MG63 (cell line): ENCODE results near the gene PXDN. TPM values are rescaled to one million over a fixed set of nuclear protein-coding genes. Genes with fewer than 3 reads are reported as not detected.
A peak's percentile ranks its signal among the peaks of the same experiment; 100 is the strongest.
"Not testable (repeated sequence)": the region's sequence is repeated elsewhere in the genome, so short reads cannot be mapped to it uniquely, and the experiment has no call there.

Source experiments
- DNase-seq: peaks from one replicate; pipeline ENCODE4 v3.0.0-alpha.2; 2020
- H3K27me3 ChIP-seq: fragments of 250-450 bp; sonication (Bioruptor Pico); 2 replicates; pipeline ENCODE4 v1.5.1; 2020; ENCODE audit warnings: mild to moderate bottlenecking, moderate library complexity
- H3K36me3 ChIP-seq: fragments of 250-450 bp; sonication (Bioruptor Pico); 2 replicates; pipeline ENCODE4 v1.5.1; 2020; ENCODE audit warnings: mild to moderate bottlenecking, moderate library complexity
- H3K4me3 ChIP-seq: fragments of 250-450 bp; sonication (Bioruptor Pico); 2 replicates; pipeline ENCODE4 v1.5.1; 2020; ENCODE audit warnings: mild to moderate bottlenecking, moderate library complexity
- H3K9me3 ChIP-seq: fragments of 250-450 bp; sonication (Bioruptor Pico); 2 replicates; pipeline ENCODE4 v1.5.1; 2020; ENCODE audit warnings: mild to moderate bottlenecking, moderate library complexity
- total RNA-seq: library from RNA; depleted of rRNA; stranded (reverse); fragments of >200 nt; shearing (Covaris generic); gene quantifications from 2 replicates; pipeline ENCODE4 v1.2.3, GENCODE V29; 2014; ENCODE audit warnings: low replicate concordance

The PXDN gene
- total RNA-seq, 1 experiment from 2014 or later = 204 TPM

DNA sequence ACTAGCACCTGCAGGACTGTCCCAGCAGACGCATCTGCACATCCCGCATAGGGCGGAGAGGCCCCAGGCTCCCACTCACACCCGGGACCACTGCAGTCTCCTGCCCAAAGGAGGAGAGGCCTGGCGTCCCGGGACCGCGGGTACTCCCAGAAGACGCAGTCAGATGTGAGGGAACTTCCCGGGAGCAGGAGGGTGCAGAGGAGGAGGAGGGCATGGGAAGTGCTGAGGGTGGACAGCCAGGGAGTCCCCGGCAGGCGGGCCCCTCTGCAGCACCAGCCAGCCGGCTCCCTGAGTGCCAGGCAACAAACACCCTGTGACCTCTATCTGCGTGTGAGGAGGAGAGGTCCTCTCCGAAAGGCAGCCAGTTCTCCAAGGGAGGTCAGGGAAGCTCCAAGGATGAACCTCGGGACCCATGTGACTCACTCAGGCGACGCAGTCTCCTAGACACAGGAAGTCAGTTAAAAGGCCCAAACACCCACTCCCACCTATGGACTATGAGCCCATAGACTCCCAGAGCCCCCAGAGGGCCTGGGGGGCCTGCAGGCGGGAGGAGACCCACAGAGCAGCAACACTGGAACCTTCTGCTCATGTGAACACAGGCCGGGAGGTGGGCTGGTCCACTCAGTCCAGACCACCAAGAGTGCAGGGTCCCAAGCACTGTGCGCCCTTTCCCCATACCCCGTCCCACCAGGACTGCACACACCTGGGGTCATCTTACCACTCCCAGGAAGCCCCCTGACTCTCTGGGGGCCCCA lies 4.2 kb downstream of the PXDN start:
- Histone ChIP-seq H3K36me3 (peaks cover 65% of the 10 kb centered on the region), H3K27me3 (no peaks in the 10 kb centered on the region), H3K9me3 (peaks cover 1% of the 10 kb centered on the region), H3K4me3 (no peak overlapping the region)
- peak; percentile 44 for DNase-seq

DNA sequence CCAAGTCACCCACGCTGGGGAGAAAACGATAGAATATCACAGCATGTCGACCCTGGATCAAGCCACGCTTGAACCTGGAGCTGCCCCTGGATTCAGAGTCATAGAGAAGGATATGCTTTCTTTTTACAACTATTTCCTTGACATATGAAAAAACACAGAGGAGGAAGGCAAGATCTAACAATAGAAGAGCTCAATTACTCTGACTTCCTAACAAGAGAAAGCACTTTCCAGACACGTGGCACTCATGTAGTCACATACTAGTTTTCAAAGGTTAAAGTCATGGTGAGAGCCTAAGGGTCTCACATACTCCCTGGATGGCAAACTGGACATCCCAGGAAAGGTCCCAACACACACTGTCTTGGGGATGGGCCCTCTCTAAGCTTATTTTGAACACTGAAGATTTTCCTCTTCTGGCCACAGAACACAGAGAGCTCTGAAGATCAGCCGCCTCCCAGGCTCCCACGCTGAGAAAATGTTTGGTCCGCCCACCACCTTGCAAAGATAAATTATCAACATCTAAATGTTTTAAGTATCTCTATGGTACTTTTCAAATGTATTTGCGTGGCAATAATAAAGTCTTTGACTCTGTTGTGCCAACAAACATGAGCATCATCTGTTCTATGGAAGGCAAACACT lies 4.9 kb downstream of the PXDN start:
- DNase-seq = no peak
- Histone ChIP-seq H3K9me3 (peaks cover 5% of the 10 kb centered on the region), H3K36me3 (peaks cover 72% of the 10 kb centered on the region), H3K4me3 (no peak overlapping the region), H3K27me3 (no peaks in the 10 kb centered on the region)

DNA sequence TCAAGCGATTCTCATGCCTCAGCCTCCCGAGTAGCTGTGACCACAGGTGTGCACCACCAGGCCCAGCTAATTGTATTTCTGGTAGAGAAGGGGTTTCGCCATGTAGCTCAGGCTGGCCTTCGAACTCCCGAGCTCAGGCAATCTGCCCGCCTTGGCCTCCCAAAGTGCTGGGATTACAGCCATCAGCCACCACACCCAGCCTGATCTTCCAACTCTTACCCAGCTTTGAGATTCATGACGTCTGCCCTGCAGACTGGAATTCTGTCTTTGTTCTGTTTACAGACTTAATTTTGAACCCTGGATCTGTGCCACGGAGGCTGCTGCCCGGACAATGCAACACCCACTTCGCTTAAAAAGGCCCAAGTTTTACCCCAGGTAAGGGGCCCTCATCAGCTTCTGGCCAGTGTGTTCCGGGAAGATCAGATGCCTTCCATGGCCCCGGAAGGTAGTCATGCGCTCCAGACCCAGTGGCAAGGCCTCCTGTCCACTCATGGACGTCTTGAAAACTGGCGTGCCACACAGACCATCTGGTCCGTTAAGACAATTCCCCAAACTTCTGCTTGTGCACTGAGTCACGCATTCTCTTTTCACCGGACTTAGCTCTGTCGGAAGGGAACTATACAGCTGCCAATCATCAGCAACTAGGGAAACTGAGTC lies 5.5 kb downstream of the PXDN start:
- Histone ChIP-seq H3K9me3 (peaks cover 5% of the 10 kb centered on the region), H3K4me3 (no peak overlapping the region), H3K36me3 (peaks cover 79% of the 10 kb centered on the region), H3K27me3 (no peaks in the 10 kb centered on the region)
- peak; percentile 63 for DNase-seq

DNA sequence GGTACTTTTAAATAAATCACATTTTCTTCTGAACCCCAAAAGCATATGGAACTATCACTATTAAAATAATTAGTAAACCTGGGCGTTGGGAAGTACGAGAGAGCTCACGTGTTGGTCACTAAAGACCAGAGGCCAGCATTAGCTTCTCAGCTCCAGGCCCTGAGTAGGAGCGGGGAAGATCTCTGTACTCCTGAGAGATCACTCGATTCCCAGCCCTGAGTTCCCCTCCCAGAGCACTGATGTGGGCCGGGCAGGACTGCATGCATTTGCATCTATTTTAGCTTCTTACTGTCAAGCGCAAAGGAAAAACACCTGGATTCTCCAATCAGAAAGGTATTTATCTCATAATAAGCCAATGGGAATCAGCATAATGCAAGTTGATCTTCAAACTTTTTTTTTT lies 6.2 kb downstream of the PXDN start:
- Histone ChIP-seq H3K36me3 (peaks cover 81% of the 10 kb centered on the region), H3K27me3 (no peaks in the 10 kb centered on the region), H3K9me3 (peaks cover 5% of the 10 kb centered on the region), H3K4me3 (no peak overlapping the region)
- no peak for DNase-seq

DNA sequence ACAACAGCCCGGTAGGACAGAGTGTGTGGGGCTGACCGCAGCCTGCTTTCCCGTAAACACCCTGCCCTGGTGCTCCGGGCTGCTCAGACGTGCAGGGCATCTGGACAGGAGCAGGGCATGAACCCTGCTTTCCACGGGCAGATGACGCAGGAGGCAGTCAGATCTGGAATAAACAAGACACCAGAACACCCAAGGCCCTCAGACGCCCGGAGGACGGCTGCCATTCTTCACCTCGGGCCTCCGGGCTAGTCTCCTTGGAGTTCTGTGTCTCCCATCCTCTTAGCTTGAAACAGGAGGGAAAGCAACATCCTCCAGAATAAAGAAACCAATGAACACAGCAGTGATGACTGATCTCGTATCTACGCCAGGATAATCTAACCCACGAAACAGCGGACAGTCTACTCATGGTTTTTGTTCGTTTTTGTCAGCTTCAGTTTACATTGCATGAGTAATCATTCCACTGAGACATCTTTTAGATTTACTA lies 7.3 kb downstream of the PXDN start:
- H3K4me3 ChIP-seq = no peak overlapping the region; the same call in 1 of the 2 replicates

DNA sequence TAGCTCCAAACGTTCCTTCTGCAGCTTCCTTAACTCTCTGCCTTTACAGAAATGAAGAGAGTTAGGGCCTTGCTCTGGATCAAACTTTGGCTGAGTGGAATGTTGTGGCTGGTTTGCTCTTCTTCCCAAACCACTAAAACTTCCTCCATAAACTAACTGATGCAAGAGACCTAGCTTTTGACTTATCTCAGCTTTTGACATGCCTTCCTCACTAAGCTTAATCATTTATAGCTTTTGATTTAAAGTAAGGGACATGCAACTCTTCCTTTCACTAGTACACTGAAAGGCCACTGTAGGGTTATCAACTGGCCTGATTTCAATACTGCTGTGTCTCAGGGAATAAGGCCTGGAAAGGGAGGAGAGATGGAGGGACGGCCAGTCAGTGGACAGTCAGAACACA lies 8.3 kb downstream of the PXDN start:
- Histone ChIP-seq H3K27me3 (no peaks in the 10 kb centered on the region), H3K36me3 (peaks cover 65% of the 10 kb centered on the region), H3K9me3 (peaks cover 5% of the 10 kb centered on the region), H3K4me3 (no peak overlapping the region)
- DNase-seq = no peak

More for the DNA sequence above, 7.3 kb downstream of the PXDN start:
- DNase-seq = peak; percentile 62
- H3K9me3 ChIP-seq = peaks cover 5% of the 10 kb centered on the region
- peaks cover 73% of the 10 kb centered on the region for H3K36me3 ChIP-seq
- H3K27me3 ChIP-seq = no peaks in the 10 kb centered on the region

DNA sequence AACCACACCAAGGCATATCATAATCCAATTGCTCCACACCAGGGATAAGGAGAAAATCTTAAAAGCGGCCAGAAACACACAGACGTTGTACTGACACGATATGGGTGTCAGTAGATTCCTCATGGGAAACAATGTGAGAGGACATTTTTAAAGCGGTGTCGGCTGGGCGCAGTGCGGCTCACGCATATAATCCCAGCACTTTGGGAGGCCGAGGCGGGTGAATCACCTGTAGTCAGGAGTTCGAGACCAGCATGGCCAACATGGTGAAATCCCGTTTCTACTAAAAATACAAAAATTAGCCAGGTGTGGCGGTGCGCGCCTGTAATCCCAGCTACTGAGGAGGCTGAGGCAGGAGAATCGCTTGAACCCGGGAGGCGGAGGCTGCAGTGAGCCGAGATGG lies 11.0 kb downstream of the PXDN start:
- not testable (repeated sequence) for H3K4me3 ChIP-seq, H3K9me3 ChIP-seq, H3K27me3 ChIP-seq, DNase-seq
- H3K36me3 ChIP-seq = peaks cover 45% of the 10 kb centered on the region

DNA sequence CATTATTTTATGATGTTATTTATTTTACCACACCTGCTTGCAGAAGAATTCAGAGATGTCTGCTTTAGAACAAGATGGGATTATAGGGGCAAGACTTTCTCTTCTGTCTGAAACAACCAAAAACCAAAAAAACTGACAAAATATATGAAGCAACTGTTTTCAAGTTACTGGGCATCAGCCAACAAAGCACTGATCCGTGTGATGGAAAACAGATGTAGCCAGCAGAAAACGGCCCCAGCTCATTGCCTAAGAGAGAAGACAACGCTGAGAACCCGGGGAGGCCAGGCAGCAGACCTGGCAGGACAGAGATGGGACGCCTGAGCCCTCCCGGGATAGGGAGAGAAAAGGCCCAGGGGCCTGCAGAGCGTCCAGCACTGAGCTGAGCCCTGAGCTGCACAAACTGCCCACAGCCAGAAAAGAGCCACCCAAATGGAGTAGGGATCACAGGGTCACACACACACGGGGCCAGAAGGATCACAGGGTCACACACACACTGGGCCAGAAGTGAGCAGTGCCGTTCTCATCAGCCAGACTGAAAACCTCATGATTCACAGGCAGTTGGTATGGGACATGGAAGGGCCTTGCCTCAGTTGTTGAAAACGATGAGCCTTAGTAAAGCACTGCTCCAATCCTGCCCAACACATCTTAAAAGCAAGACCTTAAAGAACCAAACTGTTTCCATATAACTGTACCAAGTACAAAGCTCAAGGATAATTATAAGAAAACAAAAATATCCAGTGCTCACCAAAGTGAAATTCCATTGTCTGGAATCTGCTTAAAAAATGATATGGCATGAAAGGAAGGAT lies 12.1 kb downstream of the PXDN start:
- H3K27me3 ChIP-seq = no peaks in the 10 kb centered on the region
- peaks cover 5% of the 10 kb centered on the region for H3K9me3 ChIP-seq
- no peak overlapping the region for H3K4me3 ChIP-seq
- H3K36me3 ChIP-seq = peaks cover 52% of the 10 kb centered on the region
- peak; percentile 76 for DNase-seq

DNA sequence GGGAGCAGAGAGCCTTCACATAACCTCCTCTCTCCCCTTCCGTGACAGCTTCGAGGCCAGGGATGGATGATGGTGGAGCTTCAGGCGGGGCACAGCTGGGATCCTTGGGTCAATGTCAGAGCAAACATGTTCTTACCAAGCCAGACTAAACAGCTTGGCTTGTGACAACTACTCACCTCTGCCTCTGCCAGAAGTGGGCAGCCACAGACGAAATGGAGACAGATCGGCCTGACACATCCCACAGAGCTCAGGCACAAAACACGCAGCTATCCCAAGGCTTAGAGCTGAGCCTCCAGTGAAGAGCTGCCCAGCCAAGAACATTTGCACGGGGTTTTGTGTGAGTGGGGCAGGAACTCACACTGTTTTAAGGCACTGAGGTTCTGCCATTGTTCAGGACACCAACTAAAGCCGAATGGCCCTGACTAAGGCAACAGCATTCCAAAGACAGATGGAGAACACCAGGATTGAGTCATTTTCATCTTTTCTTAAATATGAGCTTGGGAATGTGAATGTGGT lies 12.8 kb downstream of the PXDN start:
- Histone ChIP-seq H3K36me3 (peaks cover 53% of the 10 kb centered on the region), H3K4me3 (peak overlapping the region; percentile 13; the same call in 1 of the 2 replicates), H3K27me3 (no peaks in the 10 kb centered on the region), H3K9me3 (peaks cover 5% of the 10 kb centered on the region)
- DNase-seq = peak; percentile 95

DNA sequence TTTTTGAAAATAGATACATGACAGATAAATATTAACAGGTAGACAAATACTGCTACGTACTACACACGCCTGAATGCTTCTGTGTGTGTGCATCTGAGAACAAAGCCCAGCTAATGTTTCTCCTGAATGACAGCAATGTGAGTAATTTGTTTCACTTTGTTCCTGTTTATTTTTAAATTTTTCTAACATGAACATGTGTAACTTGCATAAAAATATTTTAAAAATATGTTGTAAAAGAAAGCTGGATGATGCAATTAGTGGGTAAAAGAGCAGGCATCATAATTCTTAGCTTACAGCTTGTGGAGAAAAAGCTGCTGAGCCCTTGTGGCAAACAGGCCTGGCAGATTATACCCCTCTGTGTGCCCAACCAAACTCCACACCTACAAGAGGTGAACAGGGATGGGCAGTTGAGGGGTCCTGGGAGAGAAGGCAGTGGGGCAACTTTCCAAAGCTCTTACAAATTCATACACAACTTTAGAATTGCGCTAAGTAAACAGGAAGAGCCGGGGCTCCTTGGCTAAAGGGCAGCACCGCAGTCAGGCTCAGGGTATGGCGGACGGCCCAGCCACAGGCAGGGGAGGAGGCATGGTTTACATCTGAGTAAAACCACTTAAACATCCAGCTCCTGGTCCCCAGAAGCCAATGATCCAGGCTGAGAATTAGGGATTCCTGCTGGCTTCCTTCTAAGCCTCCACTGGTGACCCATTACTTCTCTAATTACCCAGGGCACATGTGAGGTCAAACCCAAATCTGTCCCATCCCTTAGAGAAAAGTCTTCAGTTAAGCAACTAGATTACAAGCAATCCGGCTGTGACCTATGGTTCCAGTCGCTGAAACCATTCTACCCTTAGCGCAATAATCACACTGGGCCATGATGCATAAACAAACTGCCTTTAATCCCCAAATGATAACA lies 14.0 kb downstream of the PXDN start:
- peak overlapping the region; percentile 13 for H3K4me3 ChIP-seq
- H3K9me3 ChIP-seq = peaks cover 5% of the 10 kb centered on the region; the same call in 1 of the 2 replicates
- H3K27me3 ChIP-seq = no peaks in the 10 kb centered on the region
- peaks cover 42% of the 10 kb centered on the region for H3K36me3 ChIP-seq
- DNase-seq = peak; percentile 97

DNA sequence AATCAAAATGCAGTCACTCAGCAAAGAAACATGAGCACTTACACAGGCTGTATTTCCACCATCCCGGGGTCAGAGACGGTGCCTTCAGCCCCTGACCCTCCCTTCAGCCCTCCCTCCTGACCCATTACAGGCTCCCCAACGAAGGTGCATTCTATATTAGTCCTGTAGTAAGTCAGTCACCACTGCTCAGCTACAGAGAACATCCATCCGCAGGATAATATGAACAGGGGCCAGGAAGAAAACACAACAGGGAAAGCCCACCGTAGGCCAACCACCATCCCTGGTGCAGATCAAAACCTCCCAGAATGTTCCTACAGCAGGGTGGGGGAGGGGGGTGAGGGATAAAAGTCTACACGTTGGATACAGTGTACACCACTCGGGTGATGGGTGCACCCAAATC lies 15.1 kb downstream of the PXDN start:
- H3K27me3 ChIP-seq = no peaks in the 10 kb centered on the region
- peaks cover 40% of the 10 kb centered on the region for H3K36me3 ChIP-seq
- no peak overlapping the region for H3K4me3 ChIP-seq
- no peaks in the 10 kb centered on the region for H3K9me3 ChIP-seq
- no peak for DNase-seq

DNA sequence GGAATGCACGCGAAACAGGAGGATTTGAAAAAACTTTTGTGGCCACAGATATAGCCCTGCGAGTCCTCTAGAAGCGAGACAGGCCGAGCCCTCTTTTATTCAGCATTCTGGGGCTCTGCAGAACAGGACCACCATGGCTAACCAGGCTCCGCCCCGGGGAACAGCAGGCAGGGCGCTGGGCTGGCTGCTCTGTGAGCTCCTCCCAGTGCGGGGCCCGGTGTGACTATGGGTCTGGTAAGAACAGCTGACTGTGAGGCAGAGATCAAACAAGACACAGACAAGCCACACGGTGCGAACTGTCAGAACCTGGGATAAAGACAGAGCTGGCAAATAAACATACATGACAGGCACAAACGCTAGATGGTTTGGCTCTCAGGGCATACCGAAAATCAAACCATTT lies 15.5 kb downstream of the PXDN start:
- Histone ChIP-seq H3K4me3 (no peak overlapping the region), H3K9me3 (no peaks in the 10 kb centered on the region), H3K36me3 (peaks cover 38% of the 10 kb centered on the region), H3K27me3 (no peaks in the 10 kb centered on the region)
- DNase-seq = no peak

DNA sequence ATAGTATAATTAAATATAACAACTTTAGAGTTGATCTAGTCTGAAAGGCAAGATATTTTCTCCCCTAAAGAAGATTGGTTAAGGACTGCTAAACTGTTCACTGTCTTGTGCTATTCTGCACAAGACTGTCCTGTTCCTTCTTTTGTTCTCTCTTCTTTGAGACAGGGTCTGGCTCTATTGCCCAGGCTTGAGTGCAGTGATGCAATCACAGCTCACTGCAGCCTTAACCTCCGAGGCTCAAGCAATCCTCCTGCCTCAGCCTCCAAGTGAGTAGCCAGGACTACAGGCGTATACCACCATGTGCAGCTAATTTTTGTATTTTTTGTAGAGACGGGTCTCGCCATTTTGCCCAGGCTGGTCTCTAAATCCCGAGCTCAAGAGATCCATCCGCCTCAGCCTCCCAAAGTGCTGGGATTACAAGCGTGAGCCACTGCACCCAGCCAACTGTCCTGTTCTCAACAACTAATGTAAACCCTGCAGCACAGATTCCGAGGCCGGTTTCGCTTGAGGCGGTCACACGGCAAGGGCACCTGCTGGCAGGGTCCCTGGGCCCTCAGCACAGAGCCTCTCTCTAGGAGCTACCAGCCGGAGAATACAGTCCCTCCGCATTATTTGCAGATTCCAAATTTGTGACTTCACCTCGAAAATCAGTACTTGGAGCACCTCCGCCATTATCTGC lies 16.4 kb downstream of the PXDN start:
- Histone ChIP-seq H3K4me3 (no peak overlapping the region), H3K36me3 (peaks cover 42% of the 10 kb centered on the region), H3K27me3 (no peaks in the 10 kb centered on the region), H3K9me3 (no peaks in the 10 kb centered on the region)
- no peak for DNase-seq

DNA sequence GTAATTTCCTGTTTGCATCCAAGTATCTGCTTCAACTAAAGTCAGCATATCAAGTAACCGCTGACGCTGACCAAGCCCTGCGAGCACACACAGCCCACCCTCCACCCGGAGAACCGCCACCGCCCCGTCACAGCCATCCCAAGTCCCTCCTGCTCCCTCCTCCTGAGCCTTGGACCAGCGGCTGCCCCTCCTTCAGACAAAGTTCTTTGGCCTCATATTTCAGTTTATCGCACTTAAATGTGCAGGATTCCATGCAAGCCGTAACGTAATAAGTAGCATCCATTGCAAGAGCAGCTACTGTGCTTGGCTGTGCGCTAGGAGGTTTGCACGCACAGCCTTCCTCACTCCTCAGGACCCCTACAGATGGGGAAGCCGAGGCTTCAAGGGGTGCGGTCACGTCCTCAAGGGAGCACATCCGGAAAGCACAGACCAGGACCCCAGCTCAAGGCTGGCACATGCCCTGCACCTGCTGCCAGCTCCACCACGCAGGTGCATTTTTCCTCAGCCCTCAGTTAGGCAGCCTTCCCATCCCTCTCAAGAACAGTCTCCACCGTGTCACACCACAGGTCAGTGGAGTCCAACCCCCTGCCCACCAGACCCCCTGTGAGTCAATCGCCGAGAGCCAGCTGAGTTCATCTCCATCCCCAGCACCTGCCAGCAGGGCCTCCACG lies 17.1 kb downstream of the PXDN start:
- peak; percentile 65 for DNase-seq
- peak overlapping the region; percentile 21; the same call in 1 of the 2 replicates for H3K4me3 ChIP-seq
- peaks cover 41% of the 10 kb centered on the region for H3K36me3 ChIP-seq
- no peaks in the 10 kb centered on the region for H3K27me3 ChIP-seq
- no peaks in the 10 kb centered on the region for H3K9me3 ChIP-seq

DNA sequence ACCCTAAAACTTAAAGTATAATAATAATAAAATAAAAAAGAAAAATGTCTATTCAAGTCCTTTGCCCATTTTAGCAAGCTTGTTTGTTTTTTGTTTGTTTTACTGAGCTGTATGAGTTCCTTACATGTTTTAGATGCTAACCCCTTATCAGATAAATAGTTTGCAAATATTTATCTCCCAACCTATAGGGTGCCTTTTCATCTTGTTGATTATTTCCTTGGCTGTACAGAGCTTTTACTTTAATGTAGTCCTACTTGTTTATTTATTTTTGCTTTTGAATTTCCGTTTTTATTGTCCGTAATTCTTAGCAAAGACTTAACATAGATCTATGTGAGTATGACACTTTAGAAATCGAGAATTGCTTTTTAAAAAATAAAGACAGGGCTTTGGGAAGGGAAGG lies 17.8 kb downstream of the PXDN start:
- peaks cover 41% of the 10 kb centered on the region for H3K36me3 ChIP-seq
- H3K9me3 ChIP-seq = no peaks in the 10 kb centered on the region
- no peak for DNase-seq
- no peaks in the 10 kb centered on the region for H3K27me3 ChIP-seq
- H3K4me3 ChIP-seq = peak overlapping the region; percentile 21; the same call in 1 of the 2 replicates
